Mesenchymal stem cell (in vitro differentiated cells and primary cell): Measurements from ENCODE around the gene CCSER1.

Experiments
- DNase-seq: peaks from one replicate; pipeline ENCODE4 v3.0.0-alpha.2; 2013
- H2AFZ ChIP-seq: one replicate; pipeline ENCODE4 v1.6.1; 2013; ENCODE audit warnings: low read depth, mild to moderate bottlenecking, control low read depth, inconsistent platforms, low read length, moderate library complexity
- H2AK5ac ChIP-seq: 2 replicates; pipeline ENCODE4 v1.6.1; 2013; ENCODE audit warnings: low read length, moderate library complexity, mild to moderate bottlenecking, inconsistent platforms; ENCODE audit not compliant: severe bottlenecking
- H2BK120ac ChIP-seq: one replicate; pipeline ENCODE4 v1.6.1; 2013; ENCODE audit warnings: low read depth, mild to moderate bottlenecking, inconsistent platforms, low read length, moderate library complexity
- H2BK12ac ChIP-seq, 2 experiments: one replicate each; pipeline ENCODE4 v1.6.1; 2013; ENCODE audit warnings: inconsistent platforms in 2 of 2, low read length in 2 of 2, mild to moderate bottlenecking in 2 of 2, moderate library complexity in 2 of 2, control low read depth in 1 of 2
- H2BK15ac ChIP-seq: one replicate; pipeline ENCODE4 v1.6.1; 2013; ENCODE audit warnings: mild to moderate bottlenecking, low read depth, inconsistent platforms; ENCODE audit not compliant: poor library complexity, severe bottlenecking
- H2BK5ac ChIP-seq: 2 replicates; pipeline ENCODE4 v1.6.1; 2013; ENCODE audit warnings: low read depth, mild to moderate bottlenecking, low read length, control low read depth, inconsistent platforms; ENCODE audit not compliant: poor library complexity, severe bottlenecking
- H3K14ac ChIP-seq, 2 experiments: one replicate each; pipeline ENCODE4 v1.6.1; 2013; ENCODE audit warnings: inconsistent platforms in 2 of 2, low read length in 2 of 2, control low read depth in 1 of 2, mild to moderate bottlenecking in 1 of 2, moderate library complexity in 1 of 2
- H3K18ac ChIP-seq, 2 experiments: one replicate each; pipeline ENCODE4 v1.6.1; 2013; ENCODE audit warnings: inconsistent platforms in 2 of 2, low read length in 2 of 2, control low read depth in 1 of 2, low read depth in 1 of 2, mild to moderate bottlenecking in 1 of 2
- H3K23ac ChIP-seq, 2 experiments: one replicate each; pipeline ENCODE4 v1.6.1; 2013; ENCODE audit warnings: inconsistent platforms in 2 of 2, low read length in 2 of 2, mild to moderate bottlenecking in 2 of 2, moderate library complexity in 2 of 2, control low read depth in 1 of 2
- H3K27ac ChIP-seq: 2 replicates; pipeline ENCODE4 v1.5.1; 2013; ENCODE audit warnings: mild to moderate bottlenecking, moderate library complexity, low read length, control low read depth, inconsistent platforms; ENCODE audit not compliant: poor library complexity, severe bottlenecking
- H3K27me3 ChIP-seq, 2 experiments: 2 replicates each; pipeline versions ENCODE4 v1.6.1 to v1.7.0; 2013; ENCODE audit warnings: low read length in 2 of 2, mild to moderate bottlenecking in 2 of 2, moderate library complexity in 2 of 2, control low read depth in 1 of 2, inconsistent platforms in 1 of 2; ENCODE audit not compliant: control insufficient read depth in 1 of 2, insufficient read depth in 1 of 2
- H3K36me3 ChIP-seq, 2 experiments: 2 replicates each; pipeline versions ENCODE4 v1.6.1 to v1.7.0; 2013; ENCODE audit warnings: low read length in 2 of 2, control low read depth in 1 of 2, inconsistent platforms in 1 of 2, low read depth in 1 of 2, mild to moderate bottlenecking in 1 of 2; ENCODE audit not compliant: insufficient read depth in 2 of 2, control insufficient read depth in 1 of 2
- H3K4ac ChIP-seq, 2 experiments: one replicate each; pipeline ENCODE4 v1.6.1; 2013; ENCODE audit warnings: inconsistent platforms in 2 of 2, low read length in 2 of 2, mild to moderate bottlenecking in 2 of 2, moderate library complexity in 2 of 2, control low read depth in 1 of 2, low read depth in 1 of 2
- H3K4me1 ChIP-seq: 2 replicates; pipeline ENCODE4 v1.6.1; 2013; ENCODE audit warnings: low read depth, low read length, control low read depth; ENCODE audit not compliant: control insufficient read depth, insufficient read depth
- H3K4me2 ChIP-seq: 2 replicates; pipeline ENCODE4 v1.6.1; 2013; ENCODE audit warnings: low read length, mild to moderate bottlenecking, inconsistent platforms; ENCODE audit not compliant: poor library complexity, severe bottlenecking
- H3K4me3 ChIP-seq, 2 experiments: 2 replicates each; pipeline versions ENCODE4 v1.5.1 to v1.7.0; 2013; ENCODE audit warnings: low read length in 2 of 2, mild to moderate bottlenecking in 2 of 2, control low read depth in 1 of 2, low read depth in 1 of 2; ENCODE audit not compliant: insufficient read depth in 1 of 2
- H3K79me1 ChIP-seq: replicated peaks from 2 replicates; pipeline ENCODE4 v1.6.1; 2013; ENCODE audit warnings: mild to moderate bottlenecking, control low read depth, low read length, inconsistent platforms; ENCODE audit not compliant: poor library complexity, severe bottlenecking
- H3K9ac ChIP-seq: 2 replicates; pipeline ENCODE4 v1.7.0; 2013; ENCODE audit warnings: mild to moderate bottlenecking, low read length, moderate library complexity
- H3K9me3 ChIP-seq: 2 replicates; pipeline ENCODE4 v1.7.0; 2013; ENCODE audit warnings: mild to moderate bottlenecking, low read length; ENCODE audit not compliant: control insufficient read depth
- H4K8ac ChIP-seq: one replicate; pipeline ENCODE4 v1.6.1; 2013; ENCODE audit warnings: inconsistent platforms, mild to moderate bottlenecking, low read length, moderate library complexity
- H4K91ac ChIP-seq: one replicate; pipeline ENCODE4 v1.6.1; 2013; ENCODE audit warnings: mild to moderate bottlenecking, low read length, inconsistent platforms
- WGBS: methylation state at CpG from one replicate; pipeline ENCODE4 v1.1.7; 2013; ENCODE audit warnings: mixed read lengths; 5-methylcytosine and 5-hydroxymethylcytosine counted together

Gene CCSER1

GRCh38 chr4:90237751-90238530 is 110.7 kb downstream of the CCSER1 start:
- H2BK15ac ChIP-seq: no peak overlapping the region
- no peak overlapping the region for H4K91ac ChIP-seq
- no peak overlapping the region for H3K4me3 ChIP-seq
- no peak overlapping the region for H3K18ac ChIP-seq
- no peak overlapping the region for H2AK5ac ChIP-seq
- no peaks in the 10 kb centered on the region for H3K79me1 ChIP-seq
- DNase-seq: no peak
- no peak overlapping the region for H2AFZ ChIP-seq
- H4K8ac ChIP-seq: no peak overlapping the region
- H3K23ac ChIP-seq: no peak overlapping the region
- no peak overlapping the region for H3K14ac ChIP-seq
- no peak overlapping the region for H3K4ac ChIP-seq
- H2BK12ac ChIP-seq: no peak overlapping the region
- H3K4me2 ChIP-seq: no peak overlapping the region
- H2BK120ac ChIP-seq: no peak overlapping the region
- WGBS: 95% methylated on average over 2 of the region's 4 CpGs
- no peak overlapping the region for H3K9ac ChIP-seq
- no peaks in the 10 kb centered on the region for H3K36me3 ChIP-seq
- H3K27me3 ChIP-seq: no peaks in the 10 kb centered on the region
- no peaks in the 10 kb centered on the region for H3K9me3 ChIP-seq
- H3K27ac ChIP-seq: no peak overlapping the region
- H2BK5ac ChIP-seq: no peak overlapping the region
- no peaks in the 10 kb centered on the region for H3K4me1 ChIP-seq

GRCh38 chr4:90240333-90240732 is 113.1 kb downstream of the CCSER1 start:
- H3K4ac ChIP-seq: no peak overlapping the region
- no peak overlapping the region for H3K23ac ChIP-seq
- H3K4me2 ChIP-seq: no peak overlapping the region
- no peaks in the 10 kb centered on the region for H3K9me3 ChIP-seq
- H2AFZ ChIP-seq: no peak overlapping the region
- H3K79me1 ChIP-seq: no peaks in the 10 kb centered on the region
- no peaks in the 10 kb centered on the region for H3K27me3 ChIP-seq
- H4K8ac ChIP-seq: no peak overlapping the region
- H3K9ac ChIP-seq: no peak overlapping the region
- no peak overlapping the region for H3K18ac ChIP-seq
- no peak overlapping the region for H4K91ac ChIP-seq
- no peak for DNase-seq
- no peak overlapping the region for H3K27ac ChIP-seq
- H2BK12ac ChIP-seq: no peak overlapping the region
- no peaks in the 10 kb centered on the region for H3K36me3 ChIP-seq
- H3K4me3 ChIP-seq: no peak overlapping the region
- H2BK15ac ChIP-seq: no peak overlapping the region
- 69% methylated on average over 1 of the region's 1 CpG for WGBS
- H2AK5ac ChIP-seq: no peak overlapping the region
- H2BK5ac ChIP-seq: no peak overlapping the region
- no peaks in the 10 kb centered on the region for H3K4me1 ChIP-seq
- H2BK120ac ChIP-seq: no peak overlapping the region
- H3K14ac ChIP-seq: no peak overlapping the region

GRCh38 chr4:90241008-90241407 is 113.8 kb downstream of the CCSER1 start:
- Histone ChIP-seq H2BK15ac (no peak overlapping the region), H3K27ac (no peak overlapping the region), H3K9ac (no peak overlapping the region), H3K4ac (no peak overlapping the region), H4K8ac (no peak overlapping the region), H3K9me3 (no peaks in the 10 kb centered on the region), H3K27me3 (no peaks in the 10 kb centered on the region), H4K91ac (no peak overlapping the region), H3K36me3 (no peaks in the 10 kb centered on the region), H2BK120ac (no peak overlapping the region), H2BK5ac (no peak overlapping the region), H2BK12ac (no peak overlapping the region), H3K4me3 (no peak overlapping the region), H3K79me1 (no peaks in the 10 kb centered on the region), H2AFZ (no peak overlapping the region), H3K18ac (no peak overlapping the region), H3K4me1 (no peaks in the 10 kb centered on the region), H2AK5ac (no peak overlapping the region), H3K4me2 (no peak overlapping the region), H3K14ac (no peak overlapping the region), H3K23ac (no peak overlapping the region)
- WGBS: no CpG with 5 or more reads among the region's 3 CpGs
- no peak for DNase-seq

DNA sequence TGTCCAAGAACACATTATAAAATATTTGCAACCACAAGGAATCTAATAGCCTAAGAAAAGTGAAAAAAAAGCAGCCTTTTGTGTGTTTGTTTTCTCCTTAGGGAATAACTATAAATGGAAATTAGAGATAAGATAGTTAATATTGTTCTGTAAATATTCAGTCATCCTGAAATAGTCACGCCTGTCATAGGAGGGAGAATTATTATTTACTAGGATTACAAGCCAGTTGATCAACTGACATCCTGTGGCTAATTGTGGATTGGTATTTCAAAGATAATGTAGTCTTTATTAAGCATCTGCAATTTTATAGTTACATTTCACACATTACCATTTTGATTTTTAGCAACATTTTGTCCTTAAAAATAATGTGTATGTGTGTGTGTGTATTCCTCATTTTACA is 118.6 kb downstream of the CCSER1 start:
- Histone ChIP-seq H3K14ac (no peak overlapping the region), H3K27me3 (no peaks in the 10 kb centered on the region), H4K91ac (no peak overlapping the region), H3K4me2 (no peak overlapping the region), H2AK5ac (no peak overlapping the region), H3K9ac (no peak overlapping the region), H3K4me3 (no peak overlapping the region), H3K4me1 (no peaks in the 10 kb centered on the region), H2AFZ (no peak overlapping the region), H3K9me3 (no peaks in the 10 kb centered on the region), H3K27ac (no peak overlapping the region), H2BK12ac (no peak overlapping the region), H3K4ac (no peak overlapping the region), H3K36me3 (no peaks in the 10 kb centered on the region), H4K8ac (no peak overlapping the region), H2BK120ac (no peak overlapping the region), H3K18ac (no peak overlapping the region), H3K23ac (no peak overlapping the region), H2BK15ac (no peak overlapping the region), H2BK5ac (no peak overlapping the region), H3K79me1 (no peaks in the 10 kb centered on the region)
- 100% methylated on average over 1 of the region's 1 CpG for WGBS
- DNase-seq: no peak
